ENCODE results near the gene TCF7L1.
A peak's percentile ranks its signal among the peaks of the same experiment; 100 is the strongest.

The TCF7L1 gene

GRCh38 chr2:85344356-85344954 lies 211.3 kb downstream of the TCF7L1 start:
- ChIA-PET CTCF (no interaction called here), POLR2A (interaction anchor here (1.8 kb wide), 1 partner anchor 29 kb away, joined by 10 read pairs; no protein-coding TSS in a partner anchor)
- TF ChIP-seq CTCF (IDR thresholded peaks at IDR 0.05; ENCODE audit: insufficient read depth, low read length, missing control alignments) = no peak
- H3K4me3 ChIP-seq (ENCODE audit: low read depth, low read length) = no peak overlapping the region
- DNase-seq (ENCODE audit: low read depth, low spot score) = no peak

- TF ChIP-seq CTCF (IDR thresholded peaks at IDR 0.05; ENCODE audit: insufficient read depth, low read length, missing control alignments) = no peak
- no peak for DNase-seq (ENCODE audit: low read depth, low spot score)
- H3K4me3 ChIP-seq (ENCODE audit: low read depth, low read length) = no peak overlapping the region
- ChIA-PET POLR2A (no interaction called here), CTCF (no interaction called here)
Observed at GRCh38 chr2:85347599-85347998, 214.4 kb downstream of the TCF7L1 start.

- TF ChIP-seq CTCF (IDR thresholded peaks at IDR 0.05; ENCODE audit: insufficient read depth, low read length, missing control alignments) = no peak
- DNase-seq (ENCODE audit: low read depth, low spot score) = no peak
- CTCF ChIA-PET = interaction anchor here (1.3 to 3.7 kb wide), 2 partner anchors 53 to 197 kb away, joined by 4 to 19 read pairs; no protein-coding TSS in a partner anchor
Observed at GRCh38 chr2:85353876-85354285, 220.7 kb downstream of the TCF7L1 start.

GRCh38 chr2:85354286-85355072 lies 221.3 kb downstream of the TCF7L1 start, which contains the start of the genes ELMOD3 and RETSAT:
ELMOD3 (plus strand) TSS chr2:85354769; CDS start chr2:85357199, 2,430 bp downstream.
RETSAT (minus strand) TSS chr2:85354528; CDS start chr2:85354507, 21 bp downstream.
- peak; percentile 97 for DNase-seq (ENCODE audit: low read depth, low spot score)
- TF ChIP-seq CTCF (IDR thresholded peaks at IDR 0.05; ENCODE audit: insufficient read depth, low read length, missing control alignments) = no peak
- POLR2A ChIA-PET = interaction anchor here (0.6 to 2.3 kb wide), 17 partner anchors 8 to 241 kb away, joined by 3 to 27 read pairs (median 4); partner anchors contain the start of genes MAT2A, RNF181, SH2D6 and TGOLN2
- CTCF ChIA-PET = interaction anchor here (0.6 to 3.7 kb wide), 8 partner anchors 29 to 283 kb away, joined by 3 to 19 read pairs (median 4); partner anchors contain the start of gene MAT2A
- H3K4me3 ChIP-seq (ENCODE audit: low read depth, low read length) = peak within 1 kb of the TSS; percentile 91

More at GRCh38 chr2:85353876-85354285, 220.7 kb downstream of the TCF7L1 start:
- H3K4me3 ChIP-seq (ENCODE audit: low read depth, low read length) = peak overlapping the region; percentile 80
- POLR2A ChIA-PET = interaction anchor here (0.6 to 2.3 kb wide), 10 partner anchors 11 to 241 kb away, joined by 3 to 27 read pairs (median 5); partner anchors contain the start of genes MAT2A, RNF181, SH2D6 and TGOLN2

GRCh38 chr2:85355073-85355410 lies 221.8 kb downstream of the TCF7L1 start:
- CTCF ChIA-PET = interaction anchor here (0.8 to 3.7 kb wide), 6 partner anchors 29 to 282 kb away, joined by 3 to 19 read pairs (median 4); partner anchors contain the start of gene MAT2A
- H3K4me3 ChIP-seq (ENCODE audit: low read depth, low read length) = peak overlapping the region; percentile 91
- no peak for DNase-seq (ENCODE audit: low read depth, low spot score)
- POLR2A ChIA-PET = interaction anchor here (0.6 to 2.3 kb wide), 10 partner anchors 10 to 222 kb away, joined by 3 to 27 read pairs (median 4); partner anchors contain the start of genes MAT2A and TGOLN2
- no peak for TF ChIP-seq CTCF (IDR thresholded peaks at IDR 0.05; ENCODE audit: insufficient read depth, low read length, missing control alignments)

Measured in AG04449 (cell line).